ENCODE results near the gene H2BK1.

H2BK1 gene

DNA sequence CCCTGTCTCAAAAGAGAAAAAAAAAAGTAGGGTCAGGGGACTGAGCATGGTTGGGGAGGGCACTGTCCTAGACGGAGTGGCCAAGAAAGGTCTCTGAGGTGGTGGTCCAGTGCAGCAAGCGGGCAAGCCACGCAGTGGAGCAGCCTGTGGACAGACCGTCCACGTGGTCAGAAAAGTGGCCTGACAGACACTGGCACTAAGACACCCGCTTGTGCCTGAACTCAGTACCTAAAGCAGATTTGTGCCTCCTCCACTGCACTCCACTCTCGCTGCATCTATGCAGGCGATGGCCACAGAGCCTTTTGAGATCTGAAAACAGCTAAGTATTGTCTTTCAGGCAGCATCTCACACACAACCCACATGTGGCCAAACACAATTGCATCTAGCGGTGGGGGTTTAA is 32.1 kb downstream of the H2BK1 start:
- no peak for DNase-seq (ENCODE audit: low spot score)

GRCh38 chr7:151177310-151177709 is 33.0 kb downstream of the H2BK1 start:
- DNase-seq (ENCODE audit: low spot score) = no peak

- DNase-seq (ENCODE audit: low spot score) = no peak
These were observed 33.9 kb downstream of the H2BK1 start for GRCh38 chr7:151176401-151176800.

GRCh38 chr7:151175793-151176311 is 34.4 kb downstream of the H2BK1 start:
- no peak for DNase-seq (ENCODE audit: low spot score)

- no peak for DNase-seq (ENCODE audit: low spot score)
These were observed 35.1 kb downstream of the H2BK1 start for GRCh38 chr7:151175047-151175792.

- no peak for DNase-seq (ENCODE audit: low spot score)
These were observed 35.8 kb downstream of the H2BK1 start for GRCh38 chr7:151174246-151175046.

DNA sequence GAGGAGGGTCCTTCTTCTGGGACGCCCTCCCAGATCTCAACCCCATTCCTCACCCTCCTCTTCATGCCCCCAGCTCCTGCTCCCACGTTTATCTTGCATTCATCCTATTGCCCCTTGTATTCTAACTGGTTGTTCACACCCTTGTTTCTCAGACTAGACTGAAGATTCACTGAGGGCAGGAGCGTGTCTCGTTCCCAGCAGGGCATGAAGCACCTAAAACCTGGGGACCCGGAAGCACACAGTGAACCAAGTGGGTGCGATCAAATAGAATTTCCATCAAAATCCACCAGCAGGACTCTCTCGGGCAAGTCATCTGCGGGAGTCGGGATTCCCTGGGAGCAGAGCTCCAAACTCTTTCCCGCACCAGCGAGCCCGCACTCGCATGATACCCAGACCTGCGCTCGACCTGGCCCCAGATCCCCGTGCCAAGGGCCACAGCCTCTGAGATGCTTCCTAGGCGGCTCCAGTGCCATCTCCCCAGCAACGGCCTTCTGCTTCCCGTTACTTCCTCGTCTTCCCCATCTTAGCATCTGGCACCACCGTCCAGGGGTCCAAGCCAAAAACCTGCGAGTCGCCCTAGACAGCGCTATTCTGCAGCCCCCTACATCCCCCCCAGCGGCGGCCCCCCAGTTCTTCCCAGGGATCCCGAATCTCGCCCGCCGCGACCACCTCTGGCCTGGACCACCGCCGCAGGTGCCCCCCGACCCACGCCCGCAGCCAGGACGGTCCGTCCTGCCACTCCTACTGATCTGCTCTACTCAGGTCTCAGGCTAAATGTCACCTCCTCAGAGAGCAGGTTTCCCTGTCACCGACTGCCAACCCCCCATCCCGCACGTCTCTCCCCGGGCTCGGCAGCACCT is 36.7 kb downstream of the H2BK1 start:
- no peak for DNase-seq (ENCODE audit: low spot score)

GRCh38 chr7:151172273-151173141 is 37.8 kb downstream of the H2BK1 start:
- DNase-seq (ENCODE audit: low spot score) = peak; percentile 94

DNA sequence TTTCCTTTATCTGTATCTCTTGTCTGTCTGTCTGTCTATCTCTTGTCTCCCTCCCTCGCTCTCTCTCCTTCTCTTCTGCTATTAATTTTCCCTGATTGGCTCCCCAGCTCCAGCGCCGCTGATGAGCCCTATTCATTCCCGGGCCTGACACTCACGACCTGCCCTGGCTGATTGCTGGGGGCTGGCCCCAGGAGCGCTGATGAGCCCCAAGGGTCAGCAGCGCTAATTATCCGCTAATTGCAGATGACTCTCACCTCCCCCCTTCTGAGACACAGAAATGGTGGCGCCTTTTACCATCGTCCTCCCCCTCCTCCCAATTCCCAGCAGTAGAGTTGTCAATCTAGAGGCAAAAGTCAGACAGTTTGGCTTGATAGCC is 41.5 kb downstream of the H2BK1 start:
- DNase-seq (ENCODE audit: low spot score) = no peak

GRCh38 chr7:151168003-151168786 is 42.1 kb downstream of the H2BK1 start:
- peak; percentile 88 for DNase-seq (ENCODE audit: low spot score)

DNA sequence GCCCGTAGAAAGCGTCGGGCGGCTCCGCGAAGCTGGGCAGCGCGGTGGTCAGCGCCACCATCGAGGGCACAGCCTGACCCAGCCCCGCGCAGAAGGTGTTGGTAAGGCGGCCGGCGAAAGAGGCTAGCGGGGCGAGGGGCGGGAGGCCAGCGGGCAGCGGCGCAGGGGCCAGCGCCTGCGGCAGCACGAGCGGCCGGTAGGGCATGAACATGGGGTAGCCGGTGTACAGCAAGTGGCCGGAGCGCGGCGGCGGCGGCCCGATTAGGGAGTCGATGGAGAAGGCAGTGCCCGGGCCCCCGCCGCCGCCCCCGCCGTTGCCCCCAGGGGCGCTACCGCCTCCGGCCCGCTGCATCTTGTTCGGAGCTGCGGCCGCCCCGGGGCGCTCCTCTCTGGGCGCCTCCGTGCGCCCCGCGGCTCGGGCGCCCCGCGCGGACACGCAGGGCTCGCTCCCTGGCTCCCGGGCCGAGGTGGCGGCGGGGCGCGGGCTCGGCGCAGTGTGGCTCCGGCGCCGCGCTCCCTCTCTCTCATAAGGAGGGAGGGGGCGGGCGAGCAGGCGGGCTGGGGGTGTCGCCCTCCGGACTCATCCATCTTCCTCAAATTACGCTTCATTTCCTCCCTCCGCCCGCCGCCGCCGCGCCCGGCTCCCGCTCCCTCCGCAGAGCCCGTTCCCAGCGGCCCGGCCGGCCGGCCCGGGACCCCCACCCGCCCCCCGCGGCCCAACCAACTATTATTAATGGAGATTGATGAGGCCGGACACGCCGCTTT is 42.9 kb downstream of the H2BK1 start, which contains the start of gene GBX1:
TSS of gene GBX1 (minus strand) at position 498 of the 765 bp plus-strand sequence. CDS start at position 352, 146 bp downstream.
- peak; percentile 76 for DNase-seq (ENCODE audit: low spot score)

DNA sequence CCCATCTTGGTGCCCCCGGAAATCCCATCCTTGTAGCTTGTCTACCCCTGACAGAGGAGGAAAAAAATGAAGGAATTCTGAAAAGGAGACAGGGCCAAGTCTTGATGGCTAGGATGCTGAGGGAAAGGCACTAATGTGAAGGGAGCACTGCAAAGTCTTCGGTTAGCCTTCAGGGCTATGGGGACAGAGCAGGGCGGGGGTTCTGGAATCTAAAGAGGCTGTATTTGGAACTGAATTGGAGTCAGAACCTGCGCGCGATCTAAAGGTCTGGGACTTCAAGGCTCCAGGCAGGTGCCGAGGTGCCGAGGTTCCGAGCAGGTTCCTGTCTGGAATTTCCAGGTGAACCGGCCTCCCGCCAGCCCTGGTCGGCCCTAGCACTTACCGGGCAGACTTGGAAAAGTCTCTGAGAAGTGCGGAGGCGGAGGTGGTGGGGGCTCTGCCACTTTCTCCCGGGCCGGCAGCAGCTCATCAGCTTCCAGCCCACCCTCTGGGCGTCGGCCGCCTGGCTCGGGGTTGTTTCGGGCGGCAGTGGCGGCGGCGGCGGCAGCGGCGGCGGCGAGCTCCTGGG is 43.6 kb downstream of the H2BK1 start:
- DNase-seq (ENCODE audit: low spot score) = no peak

DNA sequence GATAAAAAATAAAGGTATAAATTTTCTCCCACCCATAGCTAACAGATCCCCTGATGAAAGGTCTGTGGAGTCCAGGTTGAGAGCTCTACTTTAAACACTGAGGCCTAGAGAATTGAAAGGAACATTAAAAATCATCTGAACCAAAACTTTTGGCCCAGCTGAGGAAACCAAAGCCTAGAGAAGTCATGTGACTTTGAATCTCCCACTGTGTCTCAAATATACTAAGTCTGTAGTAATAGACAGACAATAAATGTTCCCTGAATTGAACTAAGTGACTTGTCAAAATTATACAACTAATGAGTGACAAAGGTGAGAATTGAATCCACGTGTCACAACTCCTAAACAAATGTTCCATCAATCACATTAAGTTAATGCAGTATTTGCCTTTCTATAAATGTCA is 48.5 kb downstream of the H2BK1 start:
- DNase-seq (ENCODE audit: low spot score) = no peak
